ENCODE measurements around the gene EGLN1. TPM values are rescaled to one million over a fixed set of nuclear protein-coding genes. Genes with fewer than 3 reads are reported as not detected.

EGLN1 gene
- total RNA-seq, 2 donors from 2014 or later, result 40.6 to 42.7 TPM

- Histone ChIP-seq H3K4me3 (peak overlapping the region; percentile 80), H3K4me1 (ENCODE audit: control insufficient read depth in 1 of 2, low read depth in 2 of 2) (peaks cover 42 to 57% of the 10 kb centered on the region in 2 donors), H3K36me3 (no peaks in the 10 kb centered on the region), H3K9me3 (no peaks in the 10 kb centered on the region), H3K27me3 (replicated peaks; ENCODE audit: insufficient read depth) (no peaks in the 10 kb centered on the region), H3K27ac (no peak overlapping the region)
- no peak for TF ChIP-seq CTCF (IDR thresholded peaks at IDR 0.05)
- ATAC-seq (ENCODE audit: insufficient number of reproducible peaks, low FRiP score, low read depth) (no peak), DNase-seq (ENCODE audit: low spot score) (no peak)
Measured at GRCh38 chr1:231334952-231335351, 87.1 kb downstream of the EGLN1 start.

- Histone ChIP-seq H3K9me3 (no peaks in the 10 kb centered on the region), H3K36me3 (no peaks in the 10 kb centered on the region), H3K27me3 (replicated peaks; ENCODE audit: insufficient read depth) (no peaks in the 10 kb centered on the region), H3K4me1 (ENCODE audit: control insufficient read depth in 1 of 2, low read depth in 2 of 2) (peaks cover 37 to 49% of the 10 kb centered on the region in 2 donors), H3K27ac (no peak overlapping the region), H3K4me3 (peak overlapping the region; percentile 80)
- TF ChIP-seq CTCF (IDR thresholded peaks at IDR 0.05), result no peak
- DNase-seq (ENCODE audit: low spot score) (no peak), ATAC-seq (ENCODE audit: insufficient number of reproducible peaks, low FRiP score, low read depth) (no peak)
Measured at GRCh38 chr1:231334079-231334666, 87.9 kb downstream of the EGLN1 start.

GRCh38 chr1:231332761-231333160, 89.3 kb downstream of the EGLN1 start:
- ATAC-seq (ENCODE audit: insufficient number of reproducible peaks, low FRiP score, low read depth) (no peak), DNase-seq (ENCODE audit: low spot score) (no peak)
- Histone ChIP-seq H3K9me3 (no peaks in the 10 kb centered on the region), H3K27ac (no peak overlapping the region), H3K4me3 (no peak overlapping the region), H3K27me3 (replicated peaks; ENCODE audit: insufficient read depth) (no peaks in the 10 kb centered on the region), H3K4me1 (ENCODE audit: control insufficient read depth in 1 of 2, low read depth in 2 of 2) (peaks cover 35 to 43% of the 10 kb centered on the region in 2 donors), H3K36me3 (no peaks in the 10 kb centered on the region)
- TF ChIP-seq CTCF (IDR thresholded peaks at IDR 0.05), result no peak

GRCh38 chr1:231329483-231329882, 92.6 kb downstream of the EGLN1 start:
- ATAC-seq (ENCODE audit: insufficient number of reproducible peaks, low FRiP score, low read depth) (no peak), DNase-seq (ENCODE audit: low spot score) (no peak)
- Histone ChIP-seq H3K27me3 (replicated peaks; ENCODE audit: insufficient read depth) (no peaks in the 10 kb centered on the region), H3K9me3 (no peaks in the 10 kb centered on the region), H3K4me3 (no peak overlapping the region), H3K36me3 (no peaks in the 10 kb centered on the region), H3K27ac (no peak overlapping the region), H3K4me1 (ENCODE audit: control insufficient read depth in 1 of 2, low read depth in 2 of 2) (peaks cover 12 to 19% of the 10 kb centered on the region in 2 donors)
- TF ChIP-seq CTCF (IDR thresholded peaks at IDR 0.05), result no peak

GRCh38 chr1:231327617-231328016, 94.5 kb downstream of the EGLN1 start:
- Histone ChIP-seq H3K9me3 (no peaks in the 10 kb centered on the region), H3K36me3 (no peaks in the 10 kb centered on the region), H3K27me3 (replicated peaks; ENCODE audit: insufficient read depth) (no peaks in the 10 kb centered on the region), H3K27ac (no peak overlapping the region), H3K4me1 (ENCODE audit: control insufficient read depth in 1 of 2, low read depth in 2 of 2) (peaks cover 0 to under 1% of the 10 kb centered on the region in 2 donors), H3K4me3 (no peak overlapping the region)
- DNase-seq (ENCODE audit: low spot score), result no peak
- TF ChIP-seq CTCF (IDR thresholded peaks at IDR 0.05), result no peak
- ATAC-seq (ENCODE audit: insufficient number of reproducible peaks, low FRiP score, low read depth), result no peak

Data from thoracic aorta (tissue), 2 donors.